Stimulated activated CD4-positive, alpha-beta T cell treated with anti-CD3 and anti-CD28 coated beads, TNF-alpha, amount 100 ng/mL, for 24 hours (primary cell): ENCODE results near the gene PNMA8A.
"Not testable (repeated sequence)": the region's sequence is repeated elsewhere in the genome, so short reads cannot be mapped to it uniquely, and the experiment has no call there.

Source experiments
- DNase-seq, 3 experiments: peaks; one replicate each; pipeline ENCODE4 v3.0.0-alpha.2; 2020; ENCODE audit warnings: low read depth in 3 of 3

The PNMA8A gene

DNA sequence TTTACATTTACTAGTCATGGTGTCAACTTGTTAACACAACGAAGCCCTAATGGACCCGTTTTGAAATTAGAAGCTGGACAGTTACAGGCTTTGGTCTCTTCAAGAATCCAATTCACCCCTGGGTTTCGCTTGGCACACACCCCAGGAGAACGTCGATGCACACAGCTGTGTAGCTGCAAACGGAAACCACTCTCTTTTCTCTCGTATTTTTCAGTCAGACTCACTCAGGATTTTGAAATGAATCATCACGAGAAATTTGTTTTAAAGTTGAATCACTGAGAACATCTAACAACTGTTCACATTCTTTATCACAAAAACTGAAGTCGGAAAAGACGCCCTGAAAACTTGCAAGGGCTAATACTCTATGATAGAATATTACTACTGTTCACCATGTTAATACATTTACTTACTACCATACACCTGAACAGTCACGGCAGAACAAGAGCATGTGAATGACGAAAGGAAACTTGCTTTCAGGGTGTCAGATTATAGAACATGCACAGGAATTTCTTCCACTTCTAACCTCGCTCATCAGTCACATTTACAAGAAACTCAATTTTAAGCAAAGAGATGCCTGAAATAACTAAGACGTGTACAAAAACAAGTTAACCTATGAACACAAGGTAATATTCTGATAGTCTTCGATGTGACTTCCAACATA is 4.7 kb downstream of the PNMA8A start:
- no peak for DNase-seq

DNA sequence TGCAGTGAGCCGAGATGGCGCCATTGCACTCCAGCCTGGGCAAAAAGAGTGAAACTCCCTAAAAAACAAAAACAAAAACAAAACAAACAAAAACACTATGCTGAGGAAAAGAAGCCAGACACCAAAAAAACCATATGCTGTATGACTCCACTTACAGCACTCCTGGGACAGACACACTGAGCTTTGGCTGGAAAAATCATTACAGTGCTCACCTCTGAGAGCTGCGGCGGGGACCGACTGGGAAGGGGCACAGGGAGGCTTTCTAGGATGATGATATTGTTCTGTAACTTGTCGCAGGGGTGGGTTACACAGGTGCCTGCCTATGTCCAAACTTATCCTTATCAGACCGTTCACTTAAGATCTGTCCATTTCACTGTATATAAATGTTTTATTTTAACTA is 7.8 kb downstream of the PNMA8A start:
- no peak for DNase-seq

DNA sequence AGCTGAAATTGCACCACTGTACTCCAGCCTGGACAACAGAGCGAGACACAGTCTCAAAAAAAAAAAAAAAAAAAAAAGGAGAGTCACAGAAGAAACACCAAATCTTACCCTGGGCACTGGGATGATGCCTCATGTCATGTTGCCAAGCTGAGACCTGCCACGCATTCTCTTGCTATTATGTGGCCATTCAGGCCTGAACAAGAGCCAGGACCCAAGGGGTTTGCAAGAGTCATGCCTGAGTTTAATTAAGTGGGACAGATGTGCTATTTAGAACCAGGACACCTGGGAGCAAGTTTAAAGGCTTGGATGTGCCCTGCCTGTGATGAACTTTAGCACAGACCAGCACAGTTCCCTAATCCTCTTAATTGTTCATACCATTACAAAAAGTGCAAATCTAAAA is 9.8 kb downstream of the PNMA8A start:
- no peak for DNase-seq

DNA sequence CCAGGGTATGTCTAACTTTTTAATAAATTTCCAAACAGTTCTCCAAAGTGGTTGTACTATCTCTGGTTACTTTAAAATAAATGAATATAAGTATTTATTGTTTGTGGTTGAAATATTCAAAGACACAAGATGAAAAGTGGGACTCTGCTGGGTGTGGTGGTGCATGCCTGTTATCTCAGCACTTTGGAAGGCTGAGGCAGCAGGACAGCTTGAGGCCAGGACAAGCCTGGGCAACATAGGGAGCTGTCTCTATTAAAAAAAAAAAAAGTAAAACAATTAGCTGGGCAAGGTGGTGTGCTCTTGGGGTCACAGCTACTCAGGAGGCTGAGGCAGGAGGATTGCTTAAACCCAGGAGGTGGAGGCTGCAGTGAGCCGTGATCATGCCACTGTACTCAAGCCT is 10.4 kb downstream of the PNMA8A start:
- no peak for DNase-seq

DNA sequence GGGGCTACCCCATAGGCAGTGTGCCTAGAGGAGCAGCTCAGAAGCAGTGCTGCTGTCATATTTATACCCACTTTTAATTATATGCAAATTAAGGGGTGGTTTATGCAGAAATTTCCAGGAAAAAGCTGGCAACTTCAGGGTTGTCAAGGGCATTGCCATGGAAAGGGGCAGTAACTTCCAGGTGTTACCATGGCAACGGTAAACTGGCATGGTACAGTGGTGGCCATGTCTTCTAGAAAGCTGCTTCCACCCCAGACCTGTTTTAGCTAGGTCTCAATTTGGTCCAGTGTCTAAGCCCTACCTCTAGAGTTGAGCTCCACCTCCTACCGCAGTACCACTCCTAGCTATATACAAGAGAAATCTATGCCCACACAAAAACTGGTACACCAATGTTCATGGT is 11.3 kb downstream of the PNMA8A start:
- no peak for DNase-seq

DNA sequence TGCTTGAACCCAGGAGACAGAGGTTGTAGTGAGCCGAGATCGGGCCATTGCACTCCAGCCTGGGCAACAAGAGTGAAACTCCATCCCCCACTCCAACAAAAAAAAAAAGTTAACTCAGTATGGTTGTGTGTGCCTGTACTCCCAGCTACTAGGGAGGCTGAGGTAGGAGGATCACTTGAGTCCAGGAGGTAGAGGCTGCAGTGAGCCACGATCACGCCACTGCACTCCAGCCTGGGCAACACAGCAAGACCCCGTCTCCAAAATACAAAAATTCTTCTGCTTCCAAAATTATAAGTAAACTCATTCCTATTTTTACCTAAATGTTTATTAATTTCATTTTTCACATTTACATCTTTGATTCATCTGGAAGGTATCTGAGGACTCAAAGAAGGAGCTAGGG is 14.4 kb downstream of the PNMA8A start:
- DNase-seq = no peak

DNA sequence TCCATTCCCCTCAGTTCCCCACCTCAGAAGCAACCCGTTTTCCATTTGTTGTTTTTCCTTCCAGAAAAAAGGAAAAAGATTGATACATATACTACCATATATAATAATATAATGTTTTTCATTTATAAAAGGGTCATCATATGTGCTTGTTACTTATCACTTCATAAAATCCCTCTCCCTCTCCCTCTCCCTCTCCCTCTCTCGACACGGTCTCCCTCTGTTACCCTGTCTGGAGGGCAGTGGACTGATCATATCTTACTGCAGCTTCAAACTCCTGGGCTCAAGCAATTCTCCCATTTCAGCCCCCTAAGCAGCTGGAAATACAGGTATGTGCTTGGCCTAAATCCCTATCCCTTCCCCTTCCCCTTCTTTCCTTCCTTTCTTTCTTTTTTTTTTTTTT is 17.1 kb downstream of the PNMA8A start:
- DNase-seq = no peak

DNA sequence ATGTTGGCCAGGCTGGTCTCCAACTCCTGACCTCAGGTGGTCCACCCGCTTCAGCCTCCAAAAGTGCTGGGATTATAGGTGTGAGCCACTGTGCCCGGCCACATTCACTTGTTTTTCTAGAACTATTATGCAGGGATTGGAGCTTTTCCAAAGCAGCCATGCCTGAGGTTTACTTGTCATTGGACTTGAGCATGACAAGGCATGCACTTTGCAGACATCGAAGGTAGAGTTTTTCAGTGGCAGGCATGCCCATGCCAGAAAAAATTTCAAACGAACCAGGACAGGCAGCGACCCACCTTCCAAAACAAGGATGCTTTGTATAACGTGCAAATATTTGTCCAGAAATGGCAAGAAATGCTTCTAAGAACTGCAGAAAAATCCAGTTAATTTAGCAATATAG is 17.7 kb downstream of the PNMA8A start:
- no peak for DNase-seq

DNA sequence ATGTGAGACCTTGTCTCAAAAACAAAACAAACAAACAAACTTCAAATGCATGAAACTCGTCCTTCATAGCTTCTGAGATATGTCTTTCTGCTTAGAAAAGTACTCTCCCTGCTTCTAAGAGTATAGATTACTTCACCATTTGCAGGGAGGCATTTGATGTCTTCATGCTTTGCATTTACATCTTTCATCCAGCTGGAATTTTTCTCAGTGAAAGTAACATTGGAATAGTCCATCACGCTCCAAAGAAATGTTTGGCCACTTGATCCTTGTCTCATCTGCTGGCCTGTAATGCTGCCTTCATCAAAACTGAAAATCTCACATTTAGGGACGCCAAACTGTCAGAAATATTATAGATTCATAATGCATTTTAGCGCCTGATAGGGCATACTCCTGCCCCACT is 19.2 kb downstream of the PNMA8A start:
- no peak for DNase-seq

DNA sequence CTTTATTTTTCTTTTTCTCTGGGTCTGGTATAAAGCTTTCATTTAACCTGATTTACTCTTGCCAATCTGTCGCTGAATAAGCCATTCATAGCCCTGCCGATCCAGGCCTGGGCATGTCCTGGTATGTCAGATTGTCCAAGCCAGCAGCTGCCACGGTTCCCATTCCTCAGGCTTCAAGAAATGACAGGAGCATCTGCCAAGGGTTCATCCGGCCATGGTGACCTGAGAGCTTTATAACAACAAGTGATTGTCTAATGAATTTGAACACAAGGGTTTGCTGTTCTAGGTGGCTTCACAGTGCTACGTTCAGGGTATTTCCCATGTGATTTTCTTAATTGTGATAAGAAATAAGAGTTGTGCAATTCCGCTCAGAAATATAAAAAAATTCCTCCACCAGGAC is 20.0 kb downstream of the PNMA8A start:
- DNase-seq = no peak

DNA sequence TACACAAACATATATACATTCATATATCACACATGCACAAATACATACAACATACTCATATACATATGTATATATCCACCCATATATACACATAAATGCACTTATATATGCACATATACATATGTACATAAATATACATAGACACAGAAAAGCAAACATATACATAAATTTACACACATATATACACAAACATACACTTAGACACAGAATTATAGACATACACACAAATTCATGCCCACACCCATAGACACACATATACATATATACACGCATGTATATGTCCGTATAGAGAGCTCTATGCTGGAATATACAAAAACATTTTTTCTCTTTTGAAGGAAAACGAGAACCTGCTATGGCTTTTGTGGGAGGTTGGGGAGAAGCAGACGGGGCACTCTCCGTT is 20.6 kb downstream of the PNMA8A start:
- DNase-seq = no peak

DNA sequence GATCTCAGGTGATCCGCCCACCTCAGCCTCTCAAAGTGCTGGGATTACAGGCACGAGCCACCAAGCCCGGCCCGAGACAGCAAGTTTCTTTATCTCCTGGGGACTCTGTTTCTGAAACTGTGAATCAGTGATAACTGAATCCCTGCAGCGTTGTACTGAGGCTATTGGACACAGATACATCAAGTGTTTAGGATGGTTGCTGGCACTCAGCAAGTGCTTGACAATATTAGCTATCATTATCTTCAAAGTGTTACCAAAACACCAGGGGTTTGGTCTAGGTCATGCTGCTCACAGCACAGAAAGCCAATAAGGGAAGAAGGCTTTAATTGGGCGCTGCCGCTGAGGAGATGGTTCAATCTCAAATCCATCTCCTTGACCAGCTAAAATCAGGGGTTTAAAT is 22.1 kb downstream of the PNMA8A start:
- no peak for DNase-seq

DNA sequence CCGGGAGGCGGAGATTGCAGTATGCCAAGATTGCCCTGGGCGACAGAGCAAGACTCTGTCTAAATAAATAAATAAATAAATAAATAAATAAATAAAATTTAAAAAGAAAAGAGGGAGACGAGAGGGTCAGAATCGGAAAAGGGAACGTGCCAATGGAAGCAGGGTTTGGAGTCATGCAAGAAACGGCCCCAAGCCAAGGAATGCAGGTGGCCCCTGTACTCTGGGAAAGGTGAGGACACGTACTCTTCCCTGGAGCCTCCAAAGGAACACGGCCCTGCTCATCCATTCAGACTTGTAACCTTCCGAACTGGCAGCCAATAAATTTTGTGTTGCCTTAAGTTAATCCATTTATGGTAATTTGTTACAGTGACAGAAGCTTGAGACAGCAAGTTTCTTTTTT is 22.8 kb downstream of the PNMA8A start:
- no peak for DNase-seq

DNA sequence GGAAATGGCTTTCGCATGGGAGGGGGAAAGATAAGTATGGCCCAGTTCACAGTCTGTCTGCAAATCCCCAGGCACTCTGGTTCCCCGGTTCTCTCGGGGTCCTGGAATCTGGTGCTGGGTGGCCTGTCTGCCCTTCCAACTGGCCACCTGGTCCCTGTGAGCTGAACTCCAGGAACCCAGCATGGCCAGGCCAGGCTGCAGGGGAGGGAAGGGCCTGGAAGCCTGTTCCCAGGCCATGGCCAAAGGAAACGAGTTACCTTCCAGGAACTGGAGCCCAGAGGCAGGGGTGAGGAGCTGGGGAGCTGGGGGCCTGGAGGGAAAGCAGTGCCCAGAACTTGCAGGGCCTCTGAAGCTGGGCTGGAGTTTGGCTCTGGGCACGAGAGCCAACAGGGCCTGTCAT is 23.5 kb downstream of the PNMA8A start:
- no peak for DNase-seq

DNA sequence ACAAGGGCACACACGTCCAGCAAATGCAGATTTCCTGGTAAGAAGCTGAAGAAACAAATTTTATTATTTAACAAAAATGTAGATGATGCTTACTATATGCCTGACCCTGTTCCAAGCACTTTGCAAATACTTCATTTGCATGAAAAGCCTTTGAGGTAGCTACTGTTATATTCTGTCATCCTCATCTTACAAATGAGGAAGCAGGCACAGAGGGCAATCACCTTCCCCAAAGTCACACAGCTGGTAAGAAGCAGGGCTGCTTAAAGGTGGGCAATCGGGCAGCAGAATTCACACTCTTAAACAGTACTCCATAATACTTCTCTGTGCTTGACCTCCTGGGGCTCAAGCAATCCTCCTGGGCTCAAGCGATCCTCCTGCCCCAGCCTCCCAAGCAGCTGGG is 24.4 kb downstream of the PNMA8A start:
- DNase-seq = no peak

DNA sequence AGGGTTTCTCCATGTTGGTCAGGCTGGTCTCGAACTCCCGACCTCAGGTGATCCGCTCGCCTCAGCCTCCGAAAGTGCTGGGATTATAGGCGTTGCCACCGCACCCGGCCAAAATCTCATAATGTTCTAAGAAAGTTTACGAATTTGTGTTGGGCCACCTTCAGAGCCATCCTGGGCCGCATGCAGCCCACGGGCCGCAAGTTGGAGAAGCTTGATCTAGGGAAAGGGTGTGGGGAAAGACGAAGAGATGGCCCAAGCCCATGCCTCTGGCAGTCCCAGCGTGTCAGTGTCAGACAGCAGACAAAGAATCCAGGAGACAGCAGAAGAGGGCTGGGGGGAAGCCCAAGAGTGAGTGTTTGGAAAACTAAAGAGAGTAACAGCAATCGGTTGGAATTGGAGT is 25.3 kb downstream of the PNMA8A start:
- no peak for DNase-seq

DNA sequence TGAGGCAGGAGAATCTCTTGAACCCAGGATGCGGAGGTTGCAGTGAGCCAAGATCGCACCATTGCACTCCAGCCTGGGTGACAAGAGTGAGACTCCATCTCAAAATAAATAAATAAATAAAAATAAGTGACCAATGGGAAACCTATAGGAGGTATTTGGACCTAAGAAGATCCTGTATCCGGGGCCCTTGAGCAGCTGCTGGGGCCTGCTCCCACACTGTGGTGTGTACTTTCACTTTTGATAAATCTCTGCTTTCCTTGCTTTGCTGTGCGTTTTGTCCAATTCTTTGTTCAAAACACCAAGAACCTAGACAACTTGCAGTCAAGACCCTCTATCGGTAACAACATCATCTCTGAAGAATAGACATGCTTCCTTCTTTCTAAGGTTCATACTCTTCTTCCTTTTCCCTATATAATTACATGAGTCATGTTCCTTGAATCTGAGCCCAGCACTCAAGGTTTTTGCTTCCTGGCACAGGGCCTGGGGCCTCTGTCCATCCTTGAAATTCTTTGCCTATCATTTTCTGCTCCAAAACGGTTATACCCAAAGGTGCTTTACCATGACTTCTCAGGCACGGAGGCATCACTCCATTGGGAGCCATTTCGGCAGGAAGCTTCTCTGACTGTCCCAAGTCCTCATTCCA is 28.4 kb downstream of the PNMA8A start:
- DNase-seq = no peak

DNA sequence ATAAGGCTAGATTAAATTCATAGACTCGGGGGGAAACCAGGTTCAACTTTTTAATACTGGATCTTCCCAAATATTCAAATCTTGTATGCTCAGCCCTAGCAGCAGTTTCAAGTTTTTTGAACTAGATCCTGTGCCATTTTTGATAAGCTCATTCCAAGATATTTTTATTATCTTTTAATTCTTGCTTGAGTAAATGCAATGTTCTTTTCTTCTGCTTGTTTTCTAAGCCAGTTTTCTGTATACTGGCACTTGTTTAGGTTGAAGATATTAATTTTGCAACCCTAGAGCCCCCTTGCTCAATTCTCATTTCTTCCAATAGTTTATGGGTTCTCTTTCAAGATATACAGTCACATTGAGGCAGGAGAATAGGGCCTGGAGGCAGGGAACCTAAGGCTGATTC is 29.5 kb downstream of the PNMA8A start:
- DNase-seq = no peak

DNA sequence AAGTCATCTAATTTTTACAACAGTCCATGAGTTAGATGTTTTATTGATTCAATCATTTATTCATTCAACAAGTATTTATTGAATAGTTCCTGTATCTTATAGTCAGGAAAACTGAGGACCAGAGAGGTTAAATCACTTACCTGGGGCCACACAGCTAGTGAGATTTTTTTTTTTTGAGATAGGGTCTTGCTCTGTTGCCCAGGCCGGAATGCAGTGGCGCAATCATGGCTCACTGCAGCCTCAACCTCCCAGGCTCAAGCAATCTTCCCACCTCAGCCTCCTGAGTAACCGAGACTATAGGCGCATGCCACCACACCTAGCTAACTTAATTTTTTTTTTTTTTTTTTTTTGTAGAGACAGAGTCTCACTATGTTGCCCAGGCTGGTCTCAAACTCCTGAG is 35.7 kb downstream of the PNMA8A start:
- not testable (repeated sequence) for DNase-seq

DNA sequence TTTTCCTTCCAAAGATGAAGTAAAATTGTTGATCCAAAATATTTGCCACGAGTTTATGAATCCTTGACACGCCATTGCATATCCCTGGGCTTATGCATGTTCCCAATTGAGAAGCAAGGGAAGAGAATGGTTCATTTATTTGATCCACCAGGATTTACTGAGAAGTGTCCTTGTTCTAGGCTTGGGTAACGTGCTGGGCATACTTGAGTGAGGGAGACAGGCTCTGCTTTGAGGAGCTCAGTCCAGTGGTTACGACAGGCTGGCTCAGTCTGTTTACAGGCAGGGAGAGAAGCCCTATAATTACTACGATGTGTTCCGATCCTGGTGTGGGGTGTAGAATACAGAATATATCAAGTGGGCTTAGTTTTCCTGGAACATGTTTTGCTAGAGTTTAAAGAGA is 36.4 kb downstream of the PNMA8A start:
- DNase-seq = no peak

DNA sequence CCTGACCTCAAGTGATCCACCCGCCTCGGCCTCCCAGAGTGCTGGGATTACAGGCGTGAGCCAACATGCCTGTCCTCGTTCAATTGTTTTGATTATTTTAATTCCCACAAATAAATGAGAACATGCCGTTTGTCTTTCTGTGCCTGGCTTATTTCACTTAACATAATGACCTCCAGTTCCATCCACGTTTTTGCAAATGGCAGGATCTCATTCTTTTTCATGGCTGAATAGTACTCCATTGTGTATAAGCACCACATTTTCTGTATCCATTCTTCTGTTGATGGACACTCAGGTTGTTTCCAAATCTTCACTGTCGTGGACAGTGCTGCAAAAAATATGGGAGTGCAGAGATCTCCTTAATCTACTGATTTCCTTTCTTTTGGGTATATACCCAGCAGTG is 37.9 kb downstream of the PNMA8A start:
- DNase-seq = not testable (repeated sequence)

DNA sequence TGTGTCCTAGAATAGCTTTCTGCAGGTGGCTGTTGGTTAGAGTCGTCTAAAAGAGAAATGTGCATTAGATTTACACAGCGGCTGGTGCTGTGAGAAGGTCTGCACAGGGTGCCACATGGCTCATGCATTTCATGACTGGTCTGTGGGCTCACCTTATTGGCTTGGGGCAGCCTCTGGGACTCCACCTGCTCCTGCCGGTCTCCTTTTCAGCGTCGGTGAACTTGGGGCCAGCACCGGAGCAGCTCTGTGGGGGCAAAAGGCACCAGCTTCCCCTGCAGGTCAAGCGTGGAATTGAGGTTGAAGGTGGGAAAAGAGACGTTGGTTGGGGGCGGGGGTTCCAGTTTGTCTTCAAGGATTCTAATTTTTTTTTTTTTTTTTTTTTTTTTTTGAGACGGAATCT is 39.5 kb downstream of the PNMA8A start:
- DNase-seq = no peak

DNA sequence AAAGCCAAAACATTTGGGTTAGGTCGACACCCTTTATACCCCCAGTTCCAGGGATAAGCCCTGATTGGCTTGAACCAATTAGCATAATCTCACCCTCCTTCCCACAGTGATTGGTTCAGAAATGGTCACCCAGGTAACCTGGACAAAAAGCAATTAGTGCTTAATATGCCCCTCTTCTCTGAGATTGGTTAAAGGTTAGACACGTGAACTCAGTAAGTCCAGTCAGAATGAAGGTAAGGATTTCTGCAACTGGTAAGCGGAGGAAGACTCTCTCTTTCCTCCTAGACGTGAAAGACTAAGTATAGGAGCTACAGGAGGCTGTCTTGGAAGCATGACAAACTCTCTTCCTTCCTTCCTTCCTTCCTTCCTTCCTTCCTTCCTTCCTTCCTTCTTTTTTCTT is 41.4 kb downstream of the PNMA8A start:
- DNase-seq = no peak
